Chondrocyte (in vitro differentiated cells): Measurements from ENCODE around the gene PRR12. TPM values are rescaled to one million over a fixed set of nuclear protein-coding genes. Genes with fewer than 3 reads are reported as not detected.

Experiments
- DNase-seq: peaks from one replicate; pipeline ENCODE4 v3.0.0; 2021; ENCODE audit warnings: mixed read lengths, low spot score
- H3K27ac Mint-ChIP-seq: one replicate; pipeline ENCODE4 v1.8.0; 2021; ENCODE audit warnings: mild to moderate bottlenecking, moderate library complexity, mixed read lengths; ENCODE audit not compliant: unreplicated experiment
- H3K27me3 Mint-ChIP-seq: 2 replicates; pipeline ENCODE4 v1.8.0; 2021; ENCODE audit warnings: low read depth, mixed read lengths
- H3K36me3 Mint-ChIP-seq: 2 replicates; pipeline ENCODE4 v1.8.0; 2021; ENCODE audit warnings: low read depth, mixed read lengths
- H3K4me1 Mint-ChIP-seq: 2 replicates; pipeline ENCODE4 v1.8.0; 2021; ENCODE audit warnings: low read depth, mild to moderate bottlenecking, mixed read lengths
- H3K4me3 Mint-ChIP-seq: one replicate; pipeline ENCODE4 v1.8.0; 2021; ENCODE audit warnings: mild to moderate bottlenecking, moderate library complexity, mixed read lengths; ENCODE audit not compliant: unreplicated experiment
- H3K9me3 Mint-ChIP-seq: 2 replicates; pipeline ENCODE4 v1.8.0; 2021; ENCODE audit warnings: low read depth, mixed read lengths
- total RNA-seq: library from RNA; stranded (reverse); gene quantifications from 3 replicates; pipeline ENCODE4 v1.2.1, GENCODE V29; 2021
- TF ChIP-seq, protein P1 (sequence below): fragments of 200-600 bp; sonication (generic); IDR thresholded peaks from 2 replicates; pipeline ENCODE4 v1.5.0; 2021; ENCODE audit warnings: antibody characterized with exemption, mild to moderate bottlenecking, moderate library complexity

PRR12 gene
- total RNA-seq, 1 donor from 2014 or later: 23.8 TPM

DNA sequence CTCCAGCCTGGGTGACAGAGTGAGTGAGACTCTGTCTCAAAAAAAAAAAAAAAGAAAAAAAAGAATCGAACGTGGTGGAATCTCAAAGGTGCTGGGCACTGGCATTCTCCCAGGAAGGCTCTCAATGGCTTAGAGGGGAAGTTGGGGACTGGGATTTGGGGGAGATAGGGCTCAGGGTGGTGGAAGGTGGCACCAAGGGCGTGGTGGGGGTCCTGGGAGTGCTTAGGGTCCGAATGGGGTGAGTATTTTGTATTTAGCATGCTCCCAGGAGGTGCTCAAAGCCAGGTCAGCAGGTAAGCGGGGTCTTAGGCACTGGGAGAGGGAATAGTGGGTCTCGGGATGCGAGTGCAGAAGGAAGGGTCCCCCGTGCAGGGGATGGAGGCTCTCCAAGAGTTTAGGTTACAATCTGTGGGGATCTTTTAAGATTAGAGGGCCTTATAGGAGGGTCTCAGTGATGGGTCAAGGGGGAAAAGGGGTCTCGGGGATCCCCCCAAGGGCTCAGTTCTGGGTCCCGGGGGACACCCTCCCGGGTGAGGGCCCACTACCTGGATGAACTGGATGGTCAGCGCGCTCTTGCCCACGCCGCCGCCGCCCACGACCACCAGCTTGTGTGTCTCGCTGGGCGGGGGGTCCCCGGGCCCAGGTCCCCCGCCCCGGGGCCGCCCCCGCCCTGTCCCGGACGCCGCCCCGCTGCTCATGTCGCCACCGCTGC lies 48.6 kb downstream of the PRR12 start:
- peak overlapping the region; percentile 98 for H3K4me3 Mint-ChIP-seq
- peak overlapping the region; percentile 100 for H3K27ac Mint-ChIP-seq
- DNase-seq: no peak
- H3K27me3 Mint-ChIP-seq: no peaks in the 10 kb centered on the region
- H3K36me3 Mint-ChIP-seq: peaks cover 5% of the 10 kb centered on the region
- no peaks in the 10 kb centered on the region for H3K9me3 Mint-ChIP-seq
- TF ChIP-seq, protein P1, sequence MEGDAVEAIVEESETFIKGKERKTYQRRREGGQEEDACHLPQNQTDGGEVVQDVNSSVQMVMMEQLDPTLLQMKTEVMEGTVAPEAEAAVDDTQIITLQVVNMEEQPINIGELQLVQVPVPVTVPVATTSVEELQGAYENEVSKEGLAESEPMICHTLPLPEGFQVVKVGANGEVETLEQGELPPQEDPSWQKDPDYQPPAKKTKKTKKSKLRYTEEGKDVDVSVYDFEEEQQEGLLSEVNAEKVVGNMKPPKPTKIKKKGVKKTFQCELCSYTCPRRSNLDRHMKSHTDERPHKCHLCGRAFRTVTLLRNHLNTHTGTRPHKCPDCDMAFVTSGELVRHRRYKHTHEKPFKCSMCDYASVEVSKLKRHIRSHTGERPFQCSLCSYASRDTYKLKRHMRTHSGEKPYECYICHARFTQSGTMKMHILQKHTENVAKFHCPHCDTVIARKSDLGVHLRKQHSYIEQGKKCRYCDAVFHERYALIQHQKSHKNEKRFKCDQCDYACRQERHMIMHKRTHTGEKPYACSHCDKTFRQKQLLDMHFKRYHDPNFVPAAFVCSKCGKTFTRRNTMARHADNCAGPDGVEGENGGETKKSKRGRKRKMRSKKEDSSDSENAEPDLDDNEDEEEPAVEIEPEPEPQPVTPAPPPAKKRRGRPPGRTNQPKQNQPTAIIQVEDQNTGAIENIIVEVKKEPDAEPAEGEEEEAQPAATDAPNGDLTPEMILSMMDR: no peak
- H3K4me1 Mint-ChIP-seq: peaks cover 80% of the 10 kb centered on the region

DNA sequence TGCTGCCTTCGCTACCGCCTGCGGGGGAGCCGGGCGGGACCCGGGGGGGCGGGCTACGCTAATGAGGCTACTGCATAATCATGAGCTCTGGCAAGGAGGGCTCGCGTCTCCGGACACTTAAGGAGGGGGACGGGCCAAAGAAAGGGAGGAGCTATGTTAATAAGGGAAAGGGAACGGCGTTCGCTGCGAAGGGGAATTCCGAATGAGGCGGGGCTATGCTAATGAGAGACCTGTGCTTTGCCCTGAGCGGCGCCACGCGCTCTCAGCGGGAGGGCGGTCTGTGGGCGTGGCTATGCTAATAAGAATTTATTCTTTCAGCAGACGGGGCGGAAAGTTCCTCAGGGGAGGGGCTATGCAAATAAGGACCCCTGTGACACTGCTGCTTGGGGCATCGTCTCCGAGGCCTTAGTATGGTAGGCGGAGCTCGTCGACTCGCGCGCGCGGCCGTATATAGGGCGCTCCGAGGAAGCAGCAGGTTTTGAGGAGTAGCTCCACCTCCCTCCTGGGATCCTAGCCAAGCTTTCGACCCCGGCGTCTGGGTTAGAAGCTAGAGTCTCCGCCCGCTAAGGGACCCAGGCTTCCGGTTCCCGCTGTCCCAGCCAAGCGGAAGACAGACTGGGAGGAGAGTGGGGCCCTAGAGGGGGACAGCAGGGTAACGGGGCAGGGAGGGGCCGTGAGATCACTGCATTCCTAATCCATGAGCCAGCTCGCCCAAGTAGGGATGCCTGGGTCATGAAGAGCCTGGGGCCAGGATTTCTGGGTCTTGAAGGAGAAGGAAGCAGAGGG lies 49.3 kb downstream of the PRR12 start, which contains the start of gene RRAS:
Gene RRAS, minus strand, starts transcription at position 31 of the 786 bp plus-strand sequence. CDS start 45 bp downstream, outside the sequence.
- DNase-seq: peak; percentile 99
- Mint-ChIP-seq H3K27me3 (no peaks in the 10 kb centered on the region), H3K4me3 (peak within 1 kb of the TSS; percentile 98), H3K4me1 (peaks cover 77% of the 10 kb centered on the region), H3K9me3 (no peaks in the 10 kb centered on the region), H3K27ac (peak within 1 kb of the TSS; percentile 100), H3K36me3 (peaks cover 5% of the 10 kb centered on the region)
- TF ChIP-seq, protein P1: no peak

DNA sequence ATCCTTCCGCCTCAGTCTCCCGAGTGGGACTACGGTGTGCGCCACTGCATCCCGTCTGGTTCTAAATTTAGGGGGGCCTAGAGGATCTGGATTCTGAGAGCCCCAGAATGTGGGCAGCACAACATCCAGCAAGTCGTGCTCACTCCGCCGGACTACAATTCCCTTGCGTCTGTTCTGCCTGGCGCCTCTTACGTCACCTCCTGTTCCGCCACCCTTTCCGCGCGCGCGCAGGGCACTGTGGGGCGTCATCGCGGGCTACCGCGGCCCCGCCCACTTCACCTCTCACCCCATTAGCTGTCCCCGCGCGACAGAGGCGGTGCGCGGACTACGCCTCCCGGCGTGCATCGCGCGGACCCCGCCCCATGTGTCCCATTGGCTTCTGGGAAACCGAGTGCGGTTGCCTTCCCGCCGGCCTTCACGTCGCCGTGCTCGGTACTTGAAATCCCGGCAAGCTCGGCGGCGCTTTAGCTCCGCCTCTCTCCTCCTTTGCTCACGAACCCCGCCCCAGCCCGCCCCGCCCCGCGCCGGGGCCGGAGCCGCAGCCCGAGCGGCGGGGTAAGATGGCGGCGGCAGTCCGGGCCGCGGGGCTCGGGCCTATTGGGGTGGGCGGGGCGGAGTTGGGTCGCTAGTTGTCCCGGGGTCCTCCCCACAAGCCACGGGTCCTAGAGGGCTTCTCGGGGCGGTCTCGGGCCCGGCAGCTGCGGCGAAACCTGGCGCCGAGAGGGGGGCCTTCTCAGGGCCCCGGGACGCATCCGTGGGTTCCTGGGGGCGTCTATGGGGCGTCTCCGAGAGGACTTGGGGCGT lies 50.9 kb downstream of the PRR12 start, which contains the start of gene SCAF1:
Gene SCAF1, plus strand, starts transcription at position 522 of the 804 bp plus-strand sequence. CDS start 2,818 bp downstream, outside the sequence.
- Mint-ChIP-seq H3K27me3 (no peaks in the 10 kb centered on the region), H3K27ac (peak within 1 kb of the TSS; percentile 100), H3K4me3 (peak within 1 kb of the TSS; percentile 98), H3K9me3 (no peaks in the 10 kb centered on the region), H3K36me3 (peaks cover 7% of the 10 kb centered on the region), H3K4me1 (peaks cover 66% of the 10 kb centered on the region)
- TF ChIP-seq, protein P1: no peak
- DNase-seq: peak; percentile 100

DNA sequence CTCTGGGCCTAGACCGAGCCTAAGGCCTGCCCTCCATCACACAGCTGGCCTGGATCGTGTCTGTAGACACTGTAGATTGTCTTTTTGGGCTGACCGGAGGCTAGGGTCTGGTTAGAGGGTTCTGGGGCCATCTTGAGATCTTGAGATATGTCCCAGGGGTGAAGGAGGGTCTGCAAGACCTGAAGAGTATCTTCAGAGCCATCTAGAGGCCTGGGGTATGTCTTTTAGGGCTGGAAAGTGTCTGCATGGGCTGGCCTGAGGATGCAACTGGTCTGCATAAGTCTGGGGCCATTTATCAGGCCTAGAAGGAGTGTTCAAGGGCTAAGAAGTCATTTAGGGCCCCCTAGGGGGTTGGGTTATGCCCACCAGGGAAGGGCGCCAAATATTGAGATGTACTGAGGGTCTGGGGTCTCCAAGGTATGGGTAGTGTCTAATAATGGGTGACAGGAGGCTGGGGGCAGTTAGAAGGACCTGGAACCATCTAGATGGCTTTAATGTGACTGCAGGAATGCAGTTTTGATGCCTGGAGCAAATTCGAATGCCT lies 51.6 kb downstream of the PRR12 start:
- DNase-seq: no peak
- H3K36me3 Mint-ChIP-seq: peaks cover 11% of the 10 kb centered on the region
- H3K27me3 Mint-ChIP-seq: no peaks in the 10 kb centered on the region
- peaks cover 62% of the 10 kb centered on the region for H3K4me1 Mint-ChIP-seq
- H3K27ac Mint-ChIP-seq: peak overlapping the region; percentile 100
- TF ChIP-seq, protein P1: no peak
- peak overlapping the region; percentile 98 for H3K4me3 Mint-ChIP-seq
- no peaks in the 10 kb centered on the region for H3K9me3 Mint-ChIP-seq
